ENCODE results near the gene CHPF2. TPM values are rescaled to one million over a fixed set of nuclear protein-coding genes. Genes with fewer than 3 reads are reported as not detected.

Gene CHPF2
- total RNA-seq, 1 donor = 47.0 TPM

GRCh38 chr7:151264615-151265014 is 32.3 kb downstream of the CHPF2 start:
- TF ChIP-seq CTCF (IDR thresholded peaks at IDR 0.05; ENCODE audit: insufficient read depth, low read length) = no peak
- H3K4me3 ChIP-seq (ENCODE audit: low read depth, low read length) = no peak overlapping the region
- no peak for DNase-seq (ENCODE audit: low read depth)

- no peak overlapping the region for H3K4me3 ChIP-seq (ENCODE audit: low read depth, low read length)
- no peak for TF ChIP-seq CTCF (IDR thresholded peaks at IDR 0.05; ENCODE audit: insufficient read depth, low read length)
- DNase-seq (ENCODE audit: low read depth) = no peak
Observed at GRCh38 chr7:151265351-151265931, 33.2 kb downstream of the CHPF2 start.

- no peak for DNase-seq (ENCODE audit: low read depth)
- no peak overlapping the region for H3K4me3 ChIP-seq (ENCODE audit: low read depth, low read length)
- TF ChIP-seq CTCF (IDR thresholded peaks at IDR 0.05; ENCODE audit: insufficient read depth, low read length) = no peak
Observed at GRCh38 chr7:151269511-151269910, 37.2 kb downstream of the CHPF2 start.

- no peak for TF ChIP-seq CTCF (IDR thresholded peaks at IDR 0.05; ENCODE audit: insufficient read depth, low read length)
- H3K4me3 ChIP-seq (ENCODE audit: low read depth, low read length) = no peak overlapping the region
- DNase-seq (ENCODE audit: low read depth) = peak; percentile 70
Observed at GRCh38 chr7:151271699-151272355, 39.5 kb downstream of the CHPF2 start.

GRCh38 chr7:151272405-151272804 is 40.1 kb downstream of the CHPF2 start:
- peak; percentile 20 for TF ChIP-seq CTCF (IDR thresholded peaks at IDR 0.05; ENCODE audit: insufficient read depth, low read length)

GRCh38 chr7:151272877-151273276 is 40.6 kb downstream of the CHPF2 start:
- DNase-seq (ENCODE audit: low read depth) = no peak
- no peak for TF ChIP-seq CTCF (IDR thresholded peaks at IDR 0.05; ENCODE audit: insufficient read depth, low read length)

More at GRCh38 chr7:151272405-151272804, 40.1 kb downstream of the CHPF2 start:
- DNase-seq (ENCODE audit: low read depth) = peak; percentile 31
- H3K4me3 ChIP-seq (ENCODE audit: low read depth, low read length) = no peak overlapping the region

More at GRCh38 chr7:151272877-151273276, 40.6 kb downstream of the CHPF2 start:
- H3K4me3 ChIP-seq (ENCODE audit: low read depth, low read length) = no peak overlapping the region
